Stimulated activated CD8-positive, alpha-beta memory T cell treated with anti-CD3 and anti-CD28 coated beads, Interleukin-12 subunit alpha, Interleukin-12 subunit beta, amount 100 ng/mL, for 24 hours (primary cell): ENCODE measurements around the gene GINS2.

Source experiments
- DNase-seq: peaks from one replicate; pipeline ENCODE4 v3.0.0-alpha.2; 2020; ENCODE audit errors: extremely low read depth

Gene GINS2

DNA sequence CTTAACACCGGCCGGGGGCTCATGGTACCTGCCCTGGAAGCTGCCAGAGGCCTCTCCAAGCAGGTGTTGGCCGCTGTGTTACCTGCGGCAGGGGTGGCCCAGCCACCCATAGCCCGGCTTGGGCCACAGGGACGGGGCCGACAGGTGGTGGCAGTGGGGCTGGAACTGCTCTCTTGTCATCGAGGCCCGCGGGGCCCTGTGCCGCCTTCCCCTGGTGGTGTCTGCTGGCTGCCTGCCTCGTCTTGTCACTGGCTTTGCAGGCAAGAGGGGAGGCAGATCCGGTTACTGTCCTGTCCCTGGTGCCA, 48.5 kb downstream of the GINS2 start:
- DNase-seq = no peak

DNA sequence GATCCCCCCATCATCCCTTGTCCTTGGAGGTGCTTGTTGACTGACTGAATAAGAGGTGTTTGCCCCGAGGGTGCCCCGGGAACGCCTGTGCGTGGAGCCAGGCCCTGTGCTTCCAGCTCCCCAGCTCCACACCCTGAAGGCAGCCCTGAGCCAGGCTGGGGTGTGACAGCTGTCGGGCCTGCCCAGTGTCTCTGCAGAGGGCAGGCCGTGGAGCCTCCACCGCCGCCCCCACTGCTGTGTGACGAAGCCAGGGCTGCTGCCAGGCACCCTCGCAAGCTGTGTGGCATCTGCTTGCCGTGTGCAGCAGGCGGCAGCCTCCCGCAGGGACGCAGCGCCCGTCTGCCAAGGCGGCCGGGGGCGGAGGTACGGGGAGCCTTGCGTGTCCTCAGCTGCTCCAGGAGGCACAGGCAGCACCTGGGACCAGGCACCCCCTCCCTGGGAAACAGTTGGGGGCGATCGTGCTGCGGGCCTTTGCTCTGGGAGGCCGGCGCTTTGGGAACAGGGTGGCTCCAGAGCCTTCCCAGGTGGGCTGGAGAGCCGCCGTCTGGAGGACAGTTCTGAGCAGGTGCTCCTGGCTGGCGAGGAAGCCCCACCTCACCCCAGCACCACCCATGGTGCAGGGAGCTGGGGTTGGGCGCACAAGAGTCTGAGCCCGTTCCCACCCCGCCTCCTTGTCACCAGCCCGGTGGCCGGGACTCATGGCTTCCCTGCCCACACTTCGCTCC, 49.1 kb downstream of the GINS2 start:
- no peak for DNase-seq

DNA sequence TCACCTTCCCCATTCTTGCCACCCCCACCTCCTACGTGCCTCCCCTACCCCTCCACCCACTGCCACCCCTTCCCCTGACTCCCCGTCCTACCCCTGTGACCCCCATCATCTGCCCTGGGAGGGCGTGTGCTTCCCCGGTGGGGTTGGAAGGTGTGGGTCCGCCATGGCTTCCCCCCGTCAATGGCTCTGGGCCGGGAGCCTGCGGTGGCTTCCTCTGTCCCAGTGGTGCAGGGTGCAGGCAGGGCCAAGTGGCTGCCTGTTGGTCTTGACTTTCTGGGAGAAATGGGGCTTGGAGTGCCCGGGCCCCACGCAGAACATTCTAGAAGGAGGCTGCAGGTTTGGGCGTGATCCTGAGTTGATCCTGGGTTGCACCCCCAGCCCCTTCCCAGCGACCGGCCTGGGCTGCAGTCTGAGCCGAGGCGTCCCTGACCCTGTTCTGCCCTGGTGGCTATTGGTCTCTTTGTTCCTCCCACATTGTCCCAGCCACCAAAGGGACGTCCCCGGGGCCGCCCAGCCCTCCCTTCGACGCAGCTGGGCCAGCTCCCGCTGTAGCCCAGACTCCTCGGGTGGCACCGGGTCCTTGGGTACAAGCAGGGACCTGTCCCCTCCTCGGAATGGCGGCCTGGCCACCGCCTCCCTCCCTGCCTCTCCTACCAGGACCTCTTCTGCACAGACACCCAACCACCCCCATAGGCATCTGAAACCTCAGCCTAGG, 49.9 kb downstream of the GINS2 start:
- no peak for DNase-seq

- DNase-seq = no peak
Observed at GRCh38 chr16:85637808-85638647, 50.7 kb downstream of the GINS2 start.

DNA sequence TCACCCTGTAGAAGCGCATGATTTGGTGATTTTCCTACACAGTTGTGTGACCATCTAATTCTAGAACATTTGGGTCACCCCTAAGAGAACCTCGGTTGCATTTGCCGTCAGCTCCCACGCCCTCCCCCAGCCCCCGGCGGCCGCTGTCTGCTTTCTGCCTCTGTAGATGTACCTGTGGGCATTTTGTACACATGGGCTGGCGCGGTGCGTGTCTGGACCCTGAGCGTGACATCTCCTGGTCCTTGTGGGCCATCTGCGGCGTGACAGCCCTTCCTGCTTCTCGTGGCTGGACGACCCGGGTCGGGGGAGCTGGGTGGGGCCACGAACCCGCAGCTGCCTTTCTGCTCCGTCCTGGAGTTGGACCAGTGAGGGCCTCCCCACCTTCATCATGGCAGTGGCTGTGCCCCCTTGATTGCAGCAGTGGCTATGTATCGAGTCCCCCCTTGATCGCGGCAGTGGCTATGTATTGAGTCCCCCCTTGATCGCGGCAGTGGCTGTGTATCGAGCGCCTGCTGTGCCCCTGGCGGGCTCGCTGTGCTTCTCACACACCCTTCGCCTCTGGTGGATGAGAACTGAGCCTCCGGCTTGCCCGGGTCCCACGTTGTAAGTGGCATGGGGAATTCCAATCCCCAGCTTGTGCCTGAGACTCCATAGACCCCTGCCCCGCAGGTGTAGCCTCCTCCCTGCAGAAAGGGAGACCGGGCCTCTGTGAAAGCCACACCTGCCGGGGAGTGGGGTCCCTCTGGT, 51.5 kb downstream of the GINS2 start:
- no peak for DNase-seq

DNA sequence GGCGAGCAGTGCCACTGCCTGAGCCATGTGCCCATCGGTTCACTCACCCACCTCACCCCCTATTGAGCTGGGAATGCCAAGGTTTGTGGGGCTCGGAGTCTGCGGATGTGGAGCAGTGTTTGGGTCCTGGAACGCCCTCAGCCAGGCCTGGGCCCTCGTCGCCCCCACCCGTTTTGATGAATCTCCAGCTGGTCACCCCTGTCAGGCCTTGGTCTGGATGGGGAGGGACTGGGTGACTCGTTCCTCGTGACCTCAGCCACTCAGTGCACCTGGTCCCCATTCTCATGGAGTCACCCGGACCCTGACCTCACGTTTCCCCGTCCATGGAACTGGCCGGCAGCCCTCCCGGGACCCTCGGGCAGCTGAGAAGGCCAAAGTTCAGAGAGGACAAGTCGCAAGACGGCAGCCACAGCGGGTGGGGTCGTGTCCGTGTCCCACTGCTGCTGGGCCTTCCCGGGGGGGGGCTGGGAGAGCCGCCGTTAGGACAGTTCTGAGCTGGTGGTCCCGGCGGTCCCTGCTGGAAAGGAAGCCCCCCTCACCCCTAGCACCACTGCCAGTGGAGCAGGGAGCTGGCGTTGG, 52.4 kb downstream of the GINS2 start:
- no peak for DNase-seq

DNA sequence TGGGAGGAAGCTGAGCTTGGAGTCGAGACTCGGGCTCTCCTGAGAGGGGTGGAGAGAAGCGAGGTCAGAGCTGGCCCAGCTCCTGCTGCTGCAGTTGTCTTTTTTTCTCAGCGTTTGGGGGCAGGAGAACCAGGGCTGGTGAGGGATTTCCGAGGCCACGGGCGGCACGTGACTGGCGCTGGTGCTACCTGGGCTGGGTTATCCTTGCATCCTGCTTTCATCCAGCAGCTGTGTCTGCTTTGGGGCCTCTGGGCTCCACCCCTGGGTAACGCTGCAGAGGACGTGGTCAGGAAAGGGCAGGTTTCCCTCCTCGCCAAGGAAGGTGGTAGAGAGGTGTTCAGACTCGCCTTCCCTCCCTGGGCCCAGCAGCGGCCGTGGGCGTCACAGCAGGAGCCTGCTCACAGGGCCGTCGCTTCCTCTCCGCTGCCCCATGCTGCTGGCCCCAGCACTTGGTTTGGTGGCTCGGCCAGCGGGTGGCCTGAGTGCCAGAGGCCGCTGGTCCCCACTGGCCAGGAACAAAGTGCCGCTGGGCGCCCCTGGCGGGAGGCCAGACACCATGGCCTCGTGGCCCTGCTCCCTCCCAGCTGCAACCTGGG, 53.1 kb downstream of the GINS2 start:
- no peak for DNase-seq

DNA sequence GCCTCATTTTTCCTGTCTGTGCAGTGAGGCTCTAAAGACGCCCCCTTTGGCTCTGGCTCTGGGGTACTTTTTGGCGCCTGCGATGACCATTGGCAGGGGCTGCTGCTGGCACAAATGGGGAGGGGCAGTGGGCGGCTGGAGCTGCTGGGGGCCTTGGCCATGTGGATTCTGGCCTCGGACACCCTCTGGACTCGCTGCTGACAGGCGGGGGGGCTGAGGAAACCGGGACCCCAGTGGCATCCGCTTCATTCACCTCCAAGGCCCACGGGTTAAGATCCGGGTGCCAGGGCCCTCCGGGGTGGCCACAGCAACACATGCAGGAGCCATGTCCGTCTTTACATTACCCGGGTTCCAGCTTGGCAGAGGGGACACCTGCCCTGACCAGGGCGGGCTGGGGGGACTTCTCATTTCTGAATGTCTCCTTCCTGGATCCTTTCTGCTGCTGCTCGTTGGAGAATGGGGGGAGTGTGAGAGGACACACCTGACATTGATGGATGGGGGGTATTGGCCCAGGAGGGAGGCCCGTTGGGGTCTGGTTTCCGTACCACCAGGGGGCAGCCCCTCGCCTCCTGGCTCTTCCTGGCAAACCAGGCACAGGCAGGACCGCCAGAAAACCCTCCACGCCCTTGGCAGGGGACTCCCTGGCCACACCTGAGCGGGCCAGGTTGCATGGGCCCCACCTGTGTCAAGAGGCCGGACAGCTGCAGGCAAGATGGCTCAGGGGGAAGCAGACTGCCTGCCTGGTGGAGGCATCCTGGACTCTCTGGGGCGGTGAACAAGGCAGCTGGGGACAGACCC, 53.8 kb downstream of the GINS2 start:
- DNase-seq = no peak

- DNase-seq = no peak
Observed at GRCh38 chr16:85633888-85634287, 54.9 kb downstream of the GINS2 start.

DNA sequence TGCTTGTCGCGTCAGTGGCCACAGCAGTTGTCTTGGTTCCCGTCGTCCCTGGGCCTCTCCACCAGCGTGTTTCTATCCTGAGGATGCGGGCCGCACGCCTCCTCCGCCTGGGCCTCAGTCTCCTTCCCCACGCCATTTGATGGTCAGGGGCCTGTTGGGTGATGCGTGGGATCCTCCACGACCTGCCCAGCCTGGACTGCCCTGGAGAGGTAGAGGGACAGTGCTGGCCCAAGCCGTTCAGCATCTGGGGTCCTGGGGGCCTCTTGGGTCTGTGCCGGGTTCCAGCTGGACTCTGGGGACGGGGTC, 55.4 kb downstream of the GINS2 start:
- no peak for DNase-seq

GRCh38 chr16:85632709-85633437, 55.9 kb downstream of the GINS2 start:
- DNase-seq = no peak

DNA sequence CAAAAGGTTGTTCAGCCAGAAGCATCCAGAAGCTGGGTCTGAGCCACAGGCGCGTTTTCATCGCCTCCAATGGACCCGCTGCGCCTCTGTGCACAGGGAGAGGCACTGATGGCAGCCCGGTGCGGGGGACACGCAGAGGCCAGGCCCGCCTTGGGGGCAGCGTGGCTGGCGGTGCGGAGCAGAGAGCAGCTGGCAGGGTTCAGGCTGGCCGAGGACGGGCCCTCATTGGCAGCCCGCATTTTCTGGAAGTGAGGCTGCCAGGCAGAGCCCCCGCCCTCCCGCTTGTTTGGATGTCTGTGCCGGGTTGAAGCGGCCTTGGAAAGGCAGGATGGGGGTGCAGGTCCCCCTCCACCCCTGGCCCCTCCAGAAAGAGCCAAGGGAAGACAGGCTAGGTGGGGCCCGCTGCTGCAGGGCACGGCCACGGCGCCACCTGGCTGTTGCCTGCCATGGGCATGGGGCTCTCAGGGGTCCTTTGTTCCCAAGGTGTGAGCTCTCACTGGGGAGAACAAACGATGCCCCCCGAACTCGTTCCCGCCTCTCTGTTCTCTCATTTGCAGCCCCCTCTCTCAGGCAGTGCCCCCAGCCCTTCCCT, 56.9 kb downstream of the GINS2 start:
- DNase-seq = no peak

GRCh38 chr16:85631230-85631629, 57.5 kb downstream of the GINS2 start:
- no peak for DNase-seq

- no peak for DNase-seq
Observed at GRCh38 chr16:85629853-85630252, 58.9 kb downstream of the GINS2 start.

GRCh38 chr16:85629326-85629725, 59.4 kb downstream of the GINS2 start:
- DNase-seq = no peak

DNA sequence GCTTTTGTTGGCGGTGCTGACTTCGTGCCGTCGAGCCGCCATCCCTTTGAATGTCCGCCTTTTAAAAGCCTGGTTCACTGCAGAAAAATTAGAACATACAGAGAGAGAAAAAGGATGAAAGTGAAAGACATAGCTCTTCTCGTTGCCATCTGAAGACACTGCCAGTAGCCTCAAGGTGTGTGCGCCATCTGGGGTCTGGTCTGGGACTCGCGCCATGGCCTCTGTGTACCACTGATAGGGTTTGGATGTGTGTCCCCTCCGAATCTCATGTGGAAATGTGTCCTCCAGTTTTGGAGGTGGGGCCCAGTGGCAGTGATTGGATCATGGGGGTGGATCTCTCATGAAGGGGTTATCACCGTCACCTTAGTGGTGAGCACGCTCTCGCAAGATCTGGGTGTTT, 60.1 kb downstream of the GINS2 start:
- DNase-seq = no peak

GRCh38 chr16:85628265-85628556, 60.5 kb downstream of the GINS2 start:
- no peak for DNase-seq

DNA sequence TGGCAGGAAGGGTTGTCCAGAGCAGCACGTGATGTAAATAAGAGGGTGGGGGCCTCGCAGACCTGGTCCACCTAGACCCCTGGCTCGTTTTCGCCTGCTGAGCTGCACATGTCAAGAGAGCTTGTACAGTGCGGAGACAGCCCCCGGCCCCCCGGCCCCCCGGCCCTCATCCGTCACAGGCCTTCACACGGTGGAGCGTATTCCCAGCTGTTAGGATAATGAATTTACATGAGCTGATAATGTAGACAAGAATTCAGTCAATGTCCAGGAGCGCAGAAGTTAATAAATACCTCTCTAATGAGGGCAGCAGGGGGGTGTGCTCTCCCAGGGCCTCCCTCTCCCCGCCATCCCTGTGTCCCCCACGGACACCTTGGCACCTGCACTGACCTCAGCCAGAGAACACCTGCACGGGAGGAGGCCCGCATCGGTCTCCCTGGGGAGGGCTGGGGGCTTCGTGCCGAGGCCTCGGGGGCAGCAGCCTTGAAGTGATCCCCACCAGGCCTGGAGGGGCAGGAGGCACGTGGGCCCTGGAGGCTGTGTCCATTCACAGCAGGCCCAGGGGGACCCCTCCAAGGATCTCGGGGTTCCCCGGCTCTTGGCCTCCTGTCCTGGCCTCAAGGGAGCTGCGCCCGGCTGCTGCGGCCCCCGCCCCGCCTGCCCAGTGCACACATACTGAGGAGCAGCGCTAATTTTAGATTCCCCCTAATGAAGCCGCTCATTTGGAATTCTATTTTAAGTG, 61.1 kb downstream of the GINS2 start:
- no peak for DNase-seq

DNA sequence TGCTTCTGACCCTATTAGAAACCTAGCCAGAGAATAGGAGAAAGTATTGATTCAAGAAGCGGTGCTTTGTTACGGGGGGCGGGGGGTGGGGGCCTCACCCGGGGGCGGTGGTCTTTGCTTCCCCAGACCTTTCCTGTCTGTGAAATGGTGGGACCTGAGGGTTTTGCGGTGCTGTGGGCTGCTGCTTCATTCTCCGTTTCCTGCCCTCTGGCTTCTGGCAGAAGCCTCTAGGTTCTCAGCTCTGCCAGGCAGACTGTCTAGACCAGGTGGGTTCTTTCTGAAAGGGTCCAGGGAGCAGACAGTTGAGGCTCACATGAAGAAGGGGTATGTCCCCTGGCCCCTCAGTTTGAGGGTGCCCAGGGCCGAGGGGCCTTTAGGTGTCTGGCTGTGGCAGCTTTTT, 61.7 kb downstream of the GINS2 start:
- no peak for DNase-seq
